PC-3 (cell line): ENCODE results near the gene RUVBL2. TPM values are rescaled to one million over a fixed set of nuclear protein-coding genes. Genes with fewer than 3 reads are reported as not detected.
A peak's percentile ranks its signal among the peaks of the same experiment; 100 is the strongest.
"Not testable (repeated sequence)": the region's sequence is repeated elsewhere in the genome, so short reads cannot be mapped to it uniquely, and the experiment has no call there.

ENCODE experiments used
- ATAC-seq: fragments of 200-7000 bp; cut with Tn5 transposase; 2 replicates; pipeline ENCODE4 v1.9.1; 2020; ENCODE audit warnings: mild to moderate bottlenecking, moderate library complexity
- BruUV-seq: library from RNA; stranded (reverse); fragments of 400-500 nt; replicated peaks from 2 replicates; lab custom pipeline; 2021; lab: Mats Ljungman, UMichigan
- CTCF ChIA-PET: fragments of 300-600 bp; sonication (Branson Sonifier 250); formaldehyde crosslinking; loops from one replicate; lab custom pipeline; 2022; ENCODE audit warnings: antibody characterized with exemption; lab: Charles Lee
- POLR2A ChIA-PET: fragments of 300-600 bp; sonication (Branson Sonifier 250); formaldehyde crosslinking; loops from one replicate; lab custom pipeline; 2022; ENCODE audit warnings: antibody characterized with exemption; ENCODE audit not compliant: unreplicated experiment; lab: Charles Lee
- DNase-seq: peaks from one replicate; pipeline ENCODE4 v3.0.0-alpha.2; 2015
- H2AFZ ChIP-seq: fragments of 300-600 bp; sonication (generic); 2 replicates; pipeline ENCODE4 v1.6.0; 2016; ENCODE audit warnings: antibody characterized with exemption, low read length
- H3F3A ChIP-seq: fragments of 300-600 bp; sonication (generic); one replicate; pipeline ENCODE4 v1.6.0; 2017; ENCODE audit warnings: antibody characterized with exemption, low read length, control low read depth, mild to moderate bottlenecking; ENCODE audit not compliant: unreplicated experiment
- H3K27ac ChIP-seq: fragments of 300-600 bp; sonication (generic); 2 replicates; pipeline ENCODE4 v1.5.1; 2016; ENCODE audit warnings: mild to moderate bottlenecking, low read length
- H3K27me3 ChIP-seq: fragments of 300-600 bp; sonication (generic); 2 replicates; pipeline ENCODE4 v1.6.1; 2016; ENCODE audit warnings: low read length, mixed read lengths
- H3K36me3 ChIP-seq: fragments of 300-600 bp; sonication (generic); 2 replicates; pipeline ENCODE4 v1.6.1; 2016; ENCODE audit warnings: low read depth, mixed run types, low read length, mixed read lengths
- H3K4me1 ChIP-seq: fragments of 300-600 bp; sonication (generic); 2 replicates; pipeline ENCODE4 v1.5.1; 2016; ENCODE audit warnings: low read length; ENCODE audit not compliant: insufficient read depth
- H3K4me2 ChIP-seq: fragments of 300-600 bp; sonication (generic); 2 replicates; pipeline ENCODE4 v1.6.0; 2016; ENCODE audit warnings: low read length
- H3K4me3 ChIP-seq: fragments of 300-600 bp; sonication (generic); 2 replicates; pipeline ENCODE4 v1.5.1; 2016; ENCODE audit warnings: mild to moderate bottlenecking, low read length, mixed read lengths
- H3K79me2 ChIP-seq: fragments of 300-600 bp; sonication (generic); 2 replicates; pipeline ENCODE4 v1.6.1; 2017; ENCODE audit warnings: low read length, mixed read lengths
- H3K9ac ChIP-seq: fragments of 300-600 bp; sonication (generic); 2 replicates; pipeline ENCODE4 v1.6.0; 2016; ENCODE audit warnings: mild to moderate bottlenecking, low read length
- H3K9me2 ChIP-seq: fragments of 300-600 bp; sonication (generic); replicated peaks from 2 replicates; pipeline ENCODE4 v1.6.1; 2016; ENCODE audit warnings: mixed run types, low read length, mixed read lengths
- H3K9me3 ChIP-seq: fragments of 300-600 bp; sonication (generic); 2 replicates; pipeline ENCODE4 v1.6.1; 2016; ENCODE audit warnings: low read length, mixed read lengths
- H4K20me1 ChIP-seq: fragments of 300-600 bp; sonication (generic); 2 replicates; pipeline ENCODE4 v1.6.1; 2016; ENCODE audit warnings: low read length, mixed read lengths
- EZH2 ChIP-seq: fragments of 300-600 bp; sonication (generic); IDR thresholded peaks from one replicate; pipeline ENCODE4 v1.6.1; 2017; ENCODE audit warnings: antibody characterized with exemption, mild to moderate bottlenecking, low read length; ENCODE audit not compliant: unreplicated experiment
- EZH2phosphoT487 ChIP-seq: fragments of 300-600 bp; sonication (generic); IDR thresholded peaks from 2 replicates; pipeline ENCODE4 v1.6.1; 2018; ENCODE audit warnings: mild to moderate bottlenecking, antibody characterized with exemption, low read length, borderline replicate concordance
- intact Hi-C: fragments of 100-400 bp; cut with micrococcal nuclease; formaldehyde crosslinking; loops from 2 replicates; pipeline ENCODE4 v1.9.0; 2023
- total RNA-seq: library from RNA; depleted of rRNA; stranded (reverse); fragments of >200 nt; gene quantifications from 2 replicates; pipeline ENCODE4 v1.2.3, GENCODE V29; 2014
- TF ChIP-seq, protein P1 (sequence below): fragments of 300-600 bp; sonication (generic); conservative IDR thresholded peaks from 2 replicates; pipeline ENCODE4 v1.5.1; 2017; ENCODE audit warnings: antibody characterized with exemption, low read depth, mild to moderate bottlenecking, low read length

Gene RUVBL2
- total RNA-seq, 1 experiment from 2014 or later: 291 TPM

DNA sequence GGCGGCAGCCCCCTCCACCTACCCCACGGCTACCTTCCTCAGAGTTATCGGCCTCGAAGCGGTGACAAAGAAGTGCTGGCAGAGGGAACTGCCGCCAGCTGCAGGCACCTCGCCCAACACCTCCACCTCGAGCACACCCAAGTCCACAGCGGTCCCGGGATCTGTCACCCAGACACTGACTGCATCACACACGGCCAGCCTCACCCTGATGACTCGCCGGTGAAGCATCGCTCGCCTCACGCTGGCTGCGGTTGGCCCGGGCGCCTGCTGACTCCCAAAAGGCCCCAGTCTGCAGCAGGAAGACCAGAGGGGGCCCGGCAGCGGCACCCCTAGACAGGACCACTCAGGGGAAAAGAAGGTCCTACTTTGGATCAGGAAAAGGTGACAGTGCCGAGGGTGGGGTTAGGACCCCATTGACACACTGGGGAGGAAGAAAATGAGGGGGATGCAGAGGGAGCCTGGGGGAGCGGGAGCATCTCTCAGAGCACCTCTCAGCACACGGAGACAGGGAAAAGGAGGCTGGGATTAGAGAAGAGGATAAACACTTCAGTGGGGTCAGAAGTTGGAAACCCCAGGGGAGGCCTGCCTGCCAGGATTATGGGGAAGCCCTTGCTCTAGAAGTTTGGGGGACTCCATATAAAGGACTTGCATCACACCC is 56.8 kb downstream of the RUVBL2 start:
- H3F3A ChIP-seq, H2AFZ ChIP-seq, H3K9ac ChIP-seq, H3K79me2 ChIP-seq, intact Hi-C loops, H3K9me3 ChIP-seq, BruUV-seq, POLR2A ChIA-PET, H3K27me3 ChIP-seq, H4K20me1 ChIP-seq, H3K9me2 ChIP-seq, H3K27ac ChIP-seq, H3K4me1 ChIP-seq, H3K4me3 ChIP-seq, CTCF ChIA-PET, H3K36me3 ChIP-seq: not testable (repeated sequence)
- DNase-seq (peak; percentile 83), ATAC-seq (peak; percentile 100)
- H3K4me2 ChIP-seq: peak overlapping the region; percentile 37; the same call in 1 of the 2 replicates

- TSS peak; percentile 45 for BruUV-seq
- POLR2A ChIA-PET: interaction anchor here (0.6 to 0.7 kb wide), 2 partner anchors 19 to 42 kb away, joined by 3 read pairs; no protein-coding TSS in a partner anchor
Measured at GRCh38 chr19:49056101-49056901, 62.6 kb downstream of the RUVBL2 start.

GRCh38 chr19:49056902-49057596 is 63.4 kb downstream of the RUVBL2 start:
- Histone ChIP-seq H2AFZ (peak overlapping the region; percentile 85; the same call in 1 of the 2 replicates), H3K4me2 (peak overlapping the region; percentile 96), H3K4me3 (peak overlapping the region; percentile 71)
- POLR2A ChIA-PET: interaction anchor here (0.6 to 1.0 kb wide), 2 partner anchors 18 to 64 kb away, joined by 3 to 4 read pairs; partner anchors contain the start of genes GYS1 and RUVBL2
- H4K20me1 ChIP-seq, DNase-seq, H3K79me2 ChIP-seq, H3K9me2 ChIP-seq, H3K27me3 ChIP-seq, H3K4me1 ChIP-seq, H3K9ac ChIP-seq, H3K9me3 ChIP-seq, BruUV-seq, H3K27ac ChIP-seq, H3F3A ChIP-seq, H3K36me3 ChIP-seq, intact Hi-C loops, ATAC-seq: not testable (repeated sequence)
- CTCF ChIA-PET: interaction anchor here (0.5 to 0.9 kb wide), 3 partner anchors 17 to 86 kb away, joined by 3 read pairs; partner anchors contain the start of gene RUVBL2

More at GRCh38 chr19:49056101-49056901, 62.6 kb downstream of the RUVBL2 start:
- Histone ChIP-seq H3K4me2 (peak overlapping the region; percentile 96), H4K20me1 (no peaks in the 10 kb centered on the region), H3K4me3 (peak overlapping the region; percentile 71), H3K9me2 (no peaks in the 10 kb centered on the region), H2AFZ (peak overlapping the region; percentile 85), H3F3A (no peaks in the 10 kb centered on the region), H3K27me3 (no peaks in the 10 kb centered on the region), H3K79me2 (no peaks in the 10 kb centered on the region), H3K36me3 (no peaks in the 10 kb centered on the region), H3K4me1 (peaks cover 4% of the 10 kb centered on the region; the same call in 1 of the 2 replicates), H3K9me3 (no peaks in the 10 kb centered on the region), H3K9ac (0 out of 2 replicates have a peak overlapping the region, but pooled peaks have one; percentile 12), H3K27ac (no peak overlapping the region)
- TF ChIP-seq EZH2phosphoT487 (no peak), EZH2 (no peak)
- TF ChIP-seq, protein P1, sequence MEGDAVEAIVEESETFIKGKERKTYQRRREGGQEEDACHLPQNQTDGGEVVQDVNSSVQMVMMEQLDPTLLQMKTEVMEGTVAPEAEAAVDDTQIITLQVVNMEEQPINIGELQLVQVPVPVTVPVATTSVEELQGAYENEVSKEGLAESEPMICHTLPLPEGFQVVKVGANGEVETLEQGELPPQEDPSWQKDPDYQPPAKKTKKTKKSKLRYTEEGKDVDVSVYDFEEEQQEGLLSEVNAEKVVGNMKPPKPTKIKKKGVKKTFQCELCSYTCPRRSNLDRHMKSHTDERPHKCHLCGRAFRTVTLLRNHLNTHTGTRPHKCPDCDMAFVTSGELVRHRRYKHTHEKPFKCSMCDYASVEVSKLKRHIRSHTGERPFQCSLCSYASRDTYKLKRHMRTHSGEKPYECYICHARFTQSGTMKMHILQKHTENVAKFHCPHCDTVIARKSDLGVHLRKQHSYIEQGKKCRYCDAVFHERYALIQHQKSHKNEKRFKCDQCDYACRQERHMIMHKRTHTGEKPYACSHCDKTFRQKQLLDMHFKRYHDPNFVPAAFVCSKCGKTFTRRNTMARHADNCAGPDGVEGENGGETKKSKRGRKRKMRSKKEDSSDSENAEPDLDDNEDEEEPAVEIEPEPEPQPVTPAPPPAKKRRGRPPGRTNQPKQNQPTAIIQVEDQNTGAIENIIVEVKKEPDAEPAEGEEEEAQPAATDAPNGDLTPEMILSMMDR: peak; percentile 18; the same call in 1 of the 2 replicates
- CTCF ChIA-PET: interaction anchor here (0.7 kb wide), 1 partner anchor 63 kb away, joined by 3 read pairs; the partner anchor contains the start of gene RUVBL2
- DNase-seq: peak; percentile 52
- ATAC-seq: peak; percentile 89
- intact Hi-C loops: no loop called here
